SK-MEL-5 (cell line): ENCODE measurements around the gene PPP2R5A. TPM values are rescaled to one million over a fixed set of nuclear protein-coding genes. Genes with fewer than 3 reads are reported as not detected.

Experiments
- small RNA-seq, 2 experiments: library from RNA; depleted of rRNA; stranded (forward); fragments of <200 nt; gene quantifications; one replicate each; pipeline ENCODE3, GENCODE V24; 2014
- total RNA-seq: library from RNA; depleted of rRNA; stranded (reverse); fragments of >200 nt; shearing (Covaris generic); gene quantifications from 2 replicates; pipeline ENCODE4 v1.2.3, GENCODE V29; 2014; rRNA removed

The PPP2R5A gene
- total RNA-seq, 1 experiment from 2014 or later: 55.8 TPM

Small RNA genes lying within 50 kb of the gene (small RNA-seq; reads per million reads assigned to genes)
- gene SNORA16B: 0 reads per million in 2 experiments

Other genes with a start within 250 kb of the PPP2R5A start
- 20.7 and 25.4 TPM in 2 replicates for gene INTS7, start 249.9 kb upstream of the PPP2R5A start, total RNA-seq
- gene DTL, start 249.7 kb upstream of the PPP2R5A start, total RNA-seq: 25.6 and 36.5 TPM in 2 replicates
- gene PACC1, start 129.5 kb downstream of the PPP2R5A start, total RNA-seq: 23.8 and 27.4 TPM in 2 replicates
- 102 and 114 TPM in 2 replicates for gene NENF, start 147.5 kb downstream of the PPP2R5A start, total RNA-seq